Lower leg skin (tissue), 4 donors: Measurements from ENCODE around the gene NAA35. TPM values are rescaled to one million over a fixed set of nuclear protein-coding genes. Genes with fewer than 3 reads are reported as not detected.
A peak's percentile ranks its signal among the peaks of the same experiment; 100 is the strongest.

ENCODE experiments used
- DNase-seq, 2 donors: peaks; one replicate each; pipeline ENCODE4 v3.0.0-alpha.2; 2019; ENCODE audit warnings: low spot score in 2 of 2
- H3K4me3 ChIP-seq: fragments of 200-600 bp; sonication (generic); 2 replicates; pipeline ENCODE4 v1.5.1; 2017; ENCODE audit warnings: mild to moderate bottlenecking, low read depth; ENCODE audit not compliant: poor library complexity, severe bottlenecking
- CTCF ChIP-seq, 3 donors: fragments of 450-650 bp; IDR thresholded peaks; one replicate each; pipeline ENCODE4 v1.5.1; 2016; ENCODE audit warnings: antibody characterized with exemption in 3 of 3, mild to moderate bottlenecking in 3 of 3, moderate library complexity in 2 of 3
- POLR2A ChIP-seq, 2 donors: fragments of 450-650 bp; IDR thresholded peaks; one replicate each; pipeline ENCODE4 v1.6.1; 2016 to 2017; ENCODE audit warnings: antibody characterized with exemption in 2 of 2, mild to moderate bottlenecking in 1 of 2, moderate library complexity in 1 of 2
- WGBS, 2 donors: methylation state at CpG; one replicate each; pipeline ENCODE4 v1.1.5; 2018; 5-methylcytosine and 5-hydroxymethylcytosine counted together
- intact Hi-C: fragments of 100-400 bp; cut with DNase I; formaldehyde crosslinking; loops from one replicate; pipeline ENCODE4 v1.15.0; 2023; ENCODE audit warnings: low total_unique reads
- total RNA-seq, 4 donors: library from RNA; depleted of rRNA; stranded (reverse); fragments of >200 nt; gene quantifications; one replicate each; pipeline ENCODE4 v1.1.0, GENCODE V29; 2016

NAA35 gene
- total RNA-seq, 4 donors from 2014 or later: 11.4 to 15.2 (median 12.3) TPM

DNA sequence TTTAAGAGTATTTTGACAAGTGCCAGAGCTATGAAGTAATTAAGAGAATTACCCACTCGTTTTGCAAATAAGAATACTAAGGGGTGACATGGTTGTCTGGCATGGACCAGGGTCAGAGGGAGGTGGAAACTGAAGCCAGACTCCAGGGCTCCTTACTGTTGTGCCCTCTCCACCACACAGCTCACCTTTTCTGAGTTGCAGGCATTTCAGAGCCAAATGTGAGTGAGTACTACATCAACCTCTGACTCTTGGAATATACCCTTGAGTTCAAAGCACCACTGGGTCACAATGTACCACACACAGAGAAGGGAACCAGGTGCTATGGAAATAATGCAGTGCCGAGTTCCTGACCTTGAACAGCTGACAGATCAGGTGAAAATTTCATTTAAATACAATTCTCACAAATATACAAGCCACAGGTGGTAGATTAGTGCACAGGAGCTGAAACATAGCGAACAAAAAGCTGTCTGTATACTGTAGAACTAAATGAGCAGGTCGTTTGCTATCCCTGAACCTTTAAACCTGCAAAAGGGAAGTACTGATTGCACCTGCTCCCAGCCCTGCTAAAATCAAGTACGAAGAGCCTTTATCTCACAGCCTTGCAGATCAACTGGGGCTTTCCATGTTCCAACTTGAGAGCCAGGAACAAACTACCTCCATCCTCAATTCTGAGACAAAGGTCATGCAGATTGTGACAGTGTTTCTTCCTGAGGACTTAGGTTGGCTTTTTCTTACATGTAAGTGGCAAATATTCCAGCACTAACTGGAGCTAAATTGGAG is 101.4 kb downstream of the NAA35 start:
- TF ChIP-seq POLR2A (IDR thresholded peaks at IDR 0.05): no peak
- TF ChIP-seq CTCF (IDR thresholded peaks at IDR 0.05): no peak
- intact Hi-C loops: no loop called here
- DNase-seq: peak in 1 of 2 donors; percentile 31
- 66 to 70% methylated on average over 5 of the region's 5 CpGs for WGBS, 2 donors
- H3K4me3 ChIP-seq: no peak overlapping the region

GRCh38 chr9:86043586-86043985 is 102.6 kb downstream of the NAA35 start:
- WGBS, 2 donors: 88 to 93% methylated on average over 5 of the region's 5 CpGs
- intact Hi-C loops: no loop called here
- no peak for TF ChIP-seq POLR2A (IDR thresholded peaks at IDR 0.05)
- TF ChIP-seq CTCF (IDR thresholded peaks at IDR 0.05): no peak
- DNase-seq: peak in 1 of 2 donors; percentile 53
- no peak overlapping the region for H3K4me3 ChIP-seq

- H3K4me3 ChIP-seq: no peak overlapping the region
- intact Hi-C loops: no loop called here
- TF ChIP-seq CTCF (IDR thresholded peaks at IDR 0.05): no peak
- no peak for TF ChIP-seq POLR2A (IDR thresholded peaks at IDR 0.05)
- DNase-seq: peak in 1 of 2 donors; percentile 23
- WGBS, 2 donors: 76 to 79% methylated on average over 4 of the region's 4 CpGs
These were observed 103.1 kb downstream of the NAA35 start for GRCh38 chr9:86043999-86044398.

- H3K4me3 ChIP-seq: no peak overlapping the region
- TF ChIP-seq CTCF (IDR thresholded peaks at IDR 0.05) (no peak), POLR2A (IDR thresholded peaks at IDR 0.05) (no peak)
- intact Hi-C loops: no loop called here
- 91 to 92% methylated on average over 6 of the region's 6 CpGs for WGBS, 2 donors
- no peak for DNase-seq
These were observed 104.7 kb downstream of the NAA35 start for GRCh38 chr9:86045654-86046053.

GRCh38 chr9:86046071-86046636 is 105.2 kb downstream of the NAA35 start:
- WGBS, 2 donors: 94 to 95% methylated on average over 14 of the region's 14 CpGs
- peak in 1 of 2 donors; percentile 21 for DNase-seq
- TF ChIP-seq CTCF (IDR thresholded peaks at IDR 0.05) (no peak), POLR2A (IDR thresholded peaks at IDR 0.05) (no peak)
- intact Hi-C loops: no loop called here
- no peak overlapping the region for H3K4me3 ChIP-seq
